Sciatic nerve (tissue), 2 donors: Measurements from ENCODE around the gene ASB10. TPM values are rescaled to one million over a fixed set of nuclear protein-coding genes. Genes with fewer than 3 reads are reported as not detected.

Experiments used
- ATAC-seq: fragments of 200-7000 bp; cut with Tn5 transposase; one replicate; pipeline ENCODE4 v1.9.1; 2020; ENCODE audit warnings: mild to moderate bottlenecking, moderate library complexity
- DNase-seq: peaks from one replicate; pipeline ENCODE4 v3.0.0-alpha.2; 2020; ENCODE audit warnings: low spot score
- intact Hi-C: fragments of 100-400 bp; cut with DNase I; formaldehyde crosslinking; loops from one replicate; pipeline ENCODE4 v1.14.2; 2022
- total RNA-seq: library from RNA; stranded (reverse); fragmentation: NEBNext Ultra II Directional; extraction: Animal tissue kit (Norgen Biotek cat#: 25700); gene quantifications from one replicate; pipeline ENCODE4 v1.2.1, GENCODE V29; 2021
- donor health status: DM: no; HTN: no; CAD: no.
- donor health status: DM: no; HTN: no; CAD: no.

The ASB10 gene
- total RNA-seq, 1 donor from 2014 or later = not detected

DNA sequence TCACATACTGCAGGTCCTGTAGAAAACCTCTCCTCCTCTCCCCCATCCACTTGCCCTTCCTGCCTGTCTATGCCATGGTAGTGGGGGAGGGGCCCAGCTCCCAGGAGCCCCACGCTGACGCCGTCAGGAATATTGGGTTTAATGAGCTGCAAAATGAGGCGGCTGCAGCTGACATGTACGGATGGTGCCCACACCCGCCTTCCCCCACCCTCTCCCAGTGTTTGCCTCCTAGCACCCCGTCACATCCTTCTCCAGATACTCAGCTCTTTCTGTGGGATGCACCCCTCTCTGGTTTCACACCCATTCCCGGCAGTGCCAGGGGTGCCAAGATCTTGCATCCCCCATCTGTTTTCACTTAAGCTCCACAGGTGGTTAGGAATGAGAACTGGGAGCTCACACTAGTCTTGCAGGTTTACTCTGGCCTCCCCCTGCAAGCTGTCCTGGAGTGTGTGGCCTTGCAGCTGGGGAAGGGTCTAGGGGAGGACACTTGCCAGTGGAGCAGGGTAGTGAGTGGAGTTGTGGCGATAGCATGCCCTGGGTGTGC lies 45.7 kb downstream of the ASB10 start:
- DNase-seq = peak; percentile 51
- ATAC-seq = no peak
- intact Hi-C loops = no loop called here

DNA sequence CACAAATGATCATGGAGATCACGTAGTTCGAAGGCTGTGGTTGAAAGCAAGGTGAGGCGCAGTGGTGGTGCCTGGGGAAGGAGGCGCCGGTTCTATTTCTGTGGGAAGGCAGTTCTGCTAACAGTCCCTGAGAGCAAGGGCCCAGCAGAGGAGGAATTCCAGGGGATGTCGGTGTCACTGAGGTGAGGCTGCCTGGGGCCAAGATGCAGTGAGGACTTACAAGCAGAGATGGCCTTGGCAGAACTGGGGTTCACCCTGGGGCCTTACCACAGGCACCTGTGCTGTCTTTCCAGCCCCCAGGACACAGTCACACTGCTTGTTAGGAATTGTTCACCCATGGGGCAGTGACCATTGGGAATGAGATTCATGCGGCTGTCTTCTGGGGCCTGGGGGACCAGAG lies 46.2 kb downstream of the ASB10 start:
- intact Hi-C loops = no loop called here
- DNase-seq (peak; percentile 34), ATAC-seq (no peak)

GRCh38 chr7:151139791-151140190 lies 47.3 kb downstream of the ASB10 start:
- intact Hi-C loops = loop anchor here (5.0 kb wide), 1 partner anchor 33 kb away; no protein-coding TSS in a partner anchor
- ATAC-seq = no peak
- peak; percentile 50 for DNase-seq

DNA sequence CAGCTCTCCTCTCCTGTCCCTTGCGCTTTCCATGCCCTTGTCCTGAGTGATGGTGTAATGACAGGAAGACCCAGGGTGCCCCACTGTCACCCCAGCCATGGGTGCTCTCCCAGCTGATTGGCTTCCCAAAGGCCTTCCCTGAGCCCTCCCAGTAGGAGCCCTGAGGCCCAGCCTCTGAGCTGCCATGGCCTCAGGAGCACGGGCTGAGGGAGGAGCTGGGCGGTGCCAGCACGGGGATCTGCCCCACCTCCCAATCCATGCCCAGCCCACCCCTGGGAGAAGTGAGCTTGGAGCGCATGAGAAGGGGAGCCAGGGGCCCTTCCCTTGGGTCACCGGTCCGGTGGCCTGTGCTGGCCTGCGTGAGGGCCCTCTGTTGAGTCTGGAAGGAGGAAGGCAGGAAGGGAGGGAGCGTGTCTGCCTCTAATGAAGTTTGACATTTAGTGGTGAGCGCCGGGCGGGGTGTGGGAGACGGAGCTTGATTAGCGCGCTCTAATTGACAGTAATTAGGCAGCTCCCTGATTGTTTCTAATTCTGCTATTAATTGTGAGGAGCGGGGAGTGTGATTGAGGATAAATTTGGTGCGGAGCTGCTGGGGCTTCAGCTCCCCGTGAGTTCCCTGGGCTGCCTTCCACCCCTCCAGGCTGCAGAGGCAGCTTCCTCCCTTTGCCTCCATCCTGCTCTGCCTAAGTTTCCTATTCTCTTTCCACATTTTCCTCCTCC lies 47.8 kb downstream of the ASB10 start:
- no peak for ATAC-seq
- intact Hi-C loops = loop anchor here (5.0 kb wide), 1 partner anchor 33 kb away; no protein-coding TSS in a partner anchor
- DNase-seq = peak; percentile 48

- ATAC-seq (no peak), DNase-seq (peak; percentile 47)
- intact Hi-C loops = loop anchor here (5.0 kb wide), 1 partner anchor 34 kb away; no protein-coding TSS in a partner anchor
Observed at GRCh38 chr7:151138153-151138851, 48.7 kb downstream of the ASB10 start.

DNA sequence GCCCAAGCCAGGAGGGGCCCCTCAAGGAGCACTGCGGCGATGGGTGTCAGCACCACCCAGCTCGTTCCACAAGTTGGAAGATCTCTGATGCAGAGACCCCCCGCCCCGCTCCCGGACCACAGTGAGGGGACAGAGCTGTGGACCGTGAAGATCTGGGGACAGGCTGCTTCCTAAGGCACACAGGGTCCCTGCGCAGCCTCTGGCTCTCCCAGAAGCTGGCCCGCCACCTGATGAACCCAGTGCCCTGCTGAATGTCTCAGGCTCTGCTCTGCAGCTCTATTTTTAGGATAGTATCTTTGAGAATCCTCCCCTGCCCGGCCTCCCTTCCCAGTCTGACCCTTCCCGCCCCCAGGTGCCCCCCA lies 49.3 kb downstream of the ASB10 start:
- ATAC-seq (no peak), DNase-seq (peak; percentile 49)
- intact Hi-C loops = loop anchor here (5.0 kb wide), 1 partner anchor 35 kb away; no protein-coding TSS in a partner anchor

DNA sequence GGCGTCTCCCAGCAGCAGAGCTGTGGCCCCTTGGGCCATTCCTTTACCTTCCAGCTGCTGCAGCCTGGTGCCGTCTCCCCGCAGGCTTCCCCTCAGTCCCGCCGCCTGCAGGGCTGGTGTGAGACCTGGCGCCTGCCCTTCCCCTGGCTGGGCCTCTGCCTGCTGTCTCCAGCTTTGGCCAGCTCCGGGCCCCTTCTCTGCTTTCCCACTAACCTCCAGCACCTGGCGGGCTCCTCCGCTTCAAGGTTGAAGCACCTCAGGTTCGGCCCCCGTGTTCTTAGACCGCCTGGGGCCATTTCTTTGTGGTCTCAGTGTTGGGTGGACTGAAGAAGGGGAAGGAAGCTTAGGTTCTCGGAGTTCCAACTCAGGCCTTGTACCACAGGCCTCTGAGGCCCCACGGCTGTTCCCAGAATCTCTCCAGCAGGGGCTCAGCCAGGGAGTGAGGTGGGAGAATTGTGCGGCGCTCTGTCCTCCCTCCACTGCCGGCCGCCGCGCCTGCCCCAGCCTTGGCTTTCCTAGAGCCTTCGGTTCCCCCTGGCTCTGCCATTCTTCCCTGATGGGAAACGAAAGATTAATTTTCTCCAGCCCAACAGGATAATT lies 49.9 kb downstream of the ASB10 start:
- DNase-seq (peak; percentile 36), ATAC-seq (no peak)
- intact Hi-C loops = loop anchor here (5.0 kb wide), 1 partner anchor 35 kb away; no protein-coding TSS in a partner anchor

GRCh38 chr7:151135866-151136843 lies 50.9 kb downstream of the ASB10 start:
- no peak for ATAC-seq
- intact Hi-C loops = loop anchor here (5.0 kb wide), 1 partner anchor 36 kb away; no protein-coding TSS in a partner anchor
- peak; percentile 37 for DNase-seq

GRCh38 chr7:151135525-151135845 lies 51.6 kb downstream of the ASB10 start:
- ATAC-seq (no peak), DNase-seq (peak; percentile 34)
- intact Hi-C loops = loop anchor here (5.0 kb wide), 1 partner anchor 37 kb away; no protein-coding TSS in a partner anchor

DNA sequence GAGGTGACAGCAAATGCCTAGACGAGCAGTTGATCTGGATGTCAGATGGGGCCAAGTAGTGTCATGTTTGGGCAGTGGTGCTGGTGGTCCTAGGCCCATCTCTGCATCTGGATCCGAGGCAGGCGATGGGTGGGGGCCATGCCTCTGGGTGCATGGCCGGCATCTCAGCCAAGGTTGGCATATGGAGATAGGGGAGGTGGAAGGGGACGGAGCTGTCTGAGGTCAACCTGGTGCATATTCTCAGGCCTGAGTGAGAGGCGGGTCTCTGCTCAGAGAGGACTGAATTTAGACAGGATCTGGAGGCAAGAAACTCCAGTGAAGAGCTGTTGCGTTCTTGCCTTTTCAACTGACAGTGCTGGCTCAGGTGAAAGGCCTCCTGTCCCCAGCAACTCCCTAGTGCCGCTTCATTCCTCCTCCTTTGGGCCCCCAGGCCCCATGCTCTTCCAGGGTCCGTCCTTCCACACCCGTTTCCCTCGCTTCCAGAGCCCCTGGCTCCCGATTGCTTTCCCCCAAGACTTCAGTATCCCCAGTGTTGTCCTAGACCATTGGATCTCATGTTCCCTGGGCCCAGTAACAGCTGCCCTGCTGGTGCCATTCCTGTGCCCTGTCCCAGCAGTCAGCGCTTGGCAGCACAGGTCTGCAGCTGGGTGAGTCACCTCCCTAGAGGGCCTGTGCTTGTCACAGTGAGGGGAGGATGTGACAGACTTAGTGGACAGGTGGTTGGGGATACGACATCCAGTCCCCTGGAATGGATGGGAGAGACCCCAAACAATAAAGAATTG lies 52.1 kb downstream of the ASB10 start:
- DNase-seq (peak; percentile 42), ATAC-seq (no peak)
- intact Hi-C loops = loop anchor here (5.0 kb wide), 1 partner anchor 37 kb away; no protein-coding TSS in a partner anchor

- ATAC-seq (no peak), DNase-seq (peak; percentile 57)
- intact Hi-C loops = no loop called here
Observed at GRCh38 chr7:151133986-151134742, 52.9 kb downstream of the ASB10 start.

DNA sequence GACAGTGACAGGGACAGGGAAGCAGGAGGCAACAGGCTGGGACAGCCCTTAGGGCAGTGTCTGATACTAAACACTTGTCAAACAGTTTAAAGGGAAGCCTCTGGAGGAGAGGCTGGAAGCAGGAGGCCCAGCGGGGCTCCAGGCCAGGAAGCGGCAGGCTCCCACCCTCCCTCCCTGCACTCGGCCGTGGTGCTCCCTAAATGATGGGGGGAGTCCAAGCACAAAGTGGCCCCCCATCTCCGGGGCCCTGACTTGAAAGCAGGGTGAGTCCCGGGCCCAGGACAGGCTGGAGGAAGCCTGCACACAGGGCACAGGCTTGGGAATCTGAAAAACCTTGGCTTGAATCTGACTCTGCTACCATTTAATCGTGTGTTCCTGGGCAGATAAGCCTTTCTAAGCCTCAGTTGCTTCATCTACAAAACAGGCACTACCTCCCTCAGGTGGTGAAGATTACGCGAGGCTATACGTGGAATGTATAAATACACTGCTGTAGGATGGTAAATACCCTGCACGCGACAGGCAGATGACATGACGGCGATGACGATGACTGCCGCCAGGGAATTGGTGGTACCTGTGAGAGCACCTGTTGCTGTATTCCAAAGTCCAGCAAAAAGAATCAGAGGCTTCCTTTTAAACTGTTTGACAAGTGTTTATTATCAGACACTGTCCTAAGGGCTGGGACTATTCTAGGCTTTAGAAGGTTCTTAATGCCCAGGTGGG lies 53.6 kb downstream of the ASB10 start:
- intact Hi-C loops = no loop called here
- ATAC-seq = no peak
- no peak for DNase-seq

GRCh38 chr7:151132461-151133205 lies 54.4 kb downstream of the ASB10 start:
- intact Hi-C loops = no loop called here
- ATAC-seq = no peak
- no peak for DNase-seq

GRCh38 chr7:151131592-151132293 lies 55.3 kb downstream of the ASB10 start:
- DNase-seq = no peak
- intact Hi-C loops = no loop called here

GRCh38 chr7:151131224-151131591 lies 55.8 kb downstream of the ASB10 start:
- intact Hi-C loops = no loop called here
- ATAC-seq (no peak), DNase-seq (no peak)

More at GRCh38 chr7:151131592-151132293, 55.3 kb downstream of the ASB10 start:
- peak; percentile 84 for ATAC-seq
